ENCODE results near the gene CX3CR1. TPM values are rescaled to one million over a fixed set of nuclear protein-coding genes. Genes with fewer than 3 reads are reported as not detected.

The CX3CR1 gene
- total RNA-seq, 2 experiments from 2014 or later, result 0.34 to 0.88 TPM

DNA sequence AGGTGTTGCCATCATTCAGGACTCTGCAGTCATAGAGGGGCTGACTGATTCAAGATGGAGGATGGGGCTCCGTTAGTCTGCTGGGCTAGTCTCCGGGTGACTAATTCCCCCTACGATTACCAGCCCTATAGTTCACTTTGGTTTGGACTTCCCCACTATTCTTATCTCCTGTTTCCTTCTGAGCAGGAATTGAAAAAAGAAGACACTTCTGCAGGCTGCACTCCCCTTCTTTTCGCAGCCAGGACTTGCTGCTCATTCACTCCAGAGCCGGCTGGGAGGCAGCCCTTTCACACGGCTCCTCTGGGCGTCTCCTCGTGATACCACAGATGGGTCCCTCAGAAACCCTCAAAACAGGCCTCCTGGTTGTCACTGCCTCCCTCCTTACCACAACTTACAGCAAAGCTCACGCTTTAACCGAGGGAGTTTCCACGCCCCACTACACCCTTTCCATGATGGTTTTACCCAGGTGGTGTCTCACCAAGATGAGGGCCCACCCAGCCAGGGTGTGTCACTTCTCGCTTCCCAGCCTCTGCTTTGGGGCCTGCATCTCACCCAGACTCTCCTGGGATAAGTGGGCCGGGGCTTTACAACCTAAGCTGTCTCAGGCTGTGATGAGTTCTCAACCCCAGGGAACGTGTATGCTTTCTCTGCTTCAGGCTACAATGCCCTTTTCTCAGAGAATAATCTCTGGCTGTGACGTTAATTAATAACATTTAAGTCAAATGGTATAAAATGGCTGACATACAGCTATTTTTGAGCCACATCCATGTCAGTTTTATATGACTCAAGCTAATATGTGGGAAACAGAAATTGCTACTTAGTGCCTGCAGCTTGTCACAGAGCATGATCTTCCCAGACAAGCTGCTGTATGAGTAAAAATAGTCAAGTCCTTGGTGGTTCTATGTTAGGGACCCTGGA lies 11.9 kb downstream of the CX3CR1 start:
- peaks cover 2% of the 10 kb centered on the region for H3K27me3 Mint-ChIP-seq
- peak; percentile 93 for DNase-seq
- intact Hi-C loops (cut with micrococcal nuclease), result no loop called here
- H3K27ac Mint-ChIP-seq, result peak overlapping the region; percentile 96
- H3K4me1 Mint-ChIP-seq (ENCODE audit: low read depth), result peaks cover 52% of the 10 kb centered on the region
- ATAC-seq, result peak; percentile 88
- CTCF ChIA-PET, result interaction anchor here (0.7 to 15.4 kb wide), 6 partner anchors 8 to 141 kb away, joined by 3 to 275 read pairs (median 3); no protein-coding TSS in a partner anchor
- peak overlapping the region; percentile 51 for H3K4me3 Mint-ChIP-seq
- no peaks in the 10 kb centered on the region for H3K9me3 Mint-ChIP-seq
- TF ChIP-seq, protein P1, sequence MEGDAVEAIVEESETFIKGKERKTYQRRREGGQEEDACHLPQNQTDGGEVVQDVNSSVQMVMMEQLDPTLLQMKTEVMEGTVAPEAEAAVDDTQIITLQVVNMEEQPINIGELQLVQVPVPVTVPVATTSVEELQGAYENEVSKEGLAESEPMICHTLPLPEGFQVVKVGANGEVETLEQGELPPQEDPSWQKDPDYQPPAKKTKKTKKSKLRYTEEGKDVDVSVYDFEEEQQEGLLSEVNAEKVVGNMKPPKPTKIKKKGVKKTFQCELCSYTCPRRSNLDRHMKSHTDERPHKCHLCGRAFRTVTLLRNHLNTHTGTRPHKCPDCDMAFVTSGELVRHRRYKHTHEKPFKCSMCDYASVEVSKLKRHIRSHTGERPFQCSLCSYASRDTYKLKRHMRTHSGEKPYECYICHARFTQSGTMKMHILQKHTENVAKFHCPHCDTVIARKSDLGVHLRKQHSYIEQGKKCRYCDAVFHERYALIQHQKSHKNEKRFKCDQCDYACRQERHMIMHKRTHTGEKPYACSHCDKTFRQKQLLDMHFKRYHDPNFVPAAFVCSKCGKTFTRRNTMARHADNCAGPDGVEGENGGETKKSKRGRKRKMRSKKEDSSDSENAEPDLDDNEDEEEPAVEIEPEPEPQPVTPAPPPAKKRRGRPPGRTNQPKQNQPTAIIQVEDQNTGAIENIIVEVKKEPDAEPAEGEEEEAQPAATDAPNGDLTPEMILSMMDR (IDR thresholded peaks at IDR 0.05), result no peak
- peaks cover 2% of the 10 kb centered on the region for H3K36me3 Mint-ChIP-seq (ENCODE audit: low read depth)
- POLR2A ChIA-PET, result interaction anchor here (0.6 to 2.1 kb wide), 9 partner anchors 10 to 130 kb away, joined by 3 to 5 read pairs (median 3); no protein-coding TSS in a partner anchor

DNA sequence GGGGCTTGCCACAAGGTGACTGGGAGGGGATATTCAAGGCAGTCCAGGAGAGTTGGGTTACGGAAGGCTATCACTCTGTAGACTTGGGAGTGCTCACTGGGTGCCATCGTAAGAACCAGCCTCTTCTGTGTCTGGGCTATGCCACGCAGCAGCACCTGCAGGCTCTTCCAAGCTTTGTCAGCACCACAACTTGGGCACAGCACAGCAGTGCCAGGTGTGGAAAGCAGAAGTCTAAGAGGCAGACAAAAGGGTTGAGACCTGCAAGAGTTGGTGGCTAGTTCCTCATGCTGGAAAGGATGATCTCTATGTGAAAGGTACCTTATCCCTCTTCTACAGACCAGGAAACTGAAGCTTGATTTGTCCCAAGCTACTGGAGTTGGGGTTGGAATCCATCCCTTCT lies 15.8 kb downstream of the CX3CR1 start:
- ChIA-PET POLR2A (interaction anchor here (1.2 kb wide), 1 partner anchor 15 kb away, joined by 3 read pairs; no protein-coding TSS in a partner anchor), CTCF (interaction anchor here (1.7 to 4.3 kb wide), 4 partner anchors 9 to 28 kb away, joined by 5 to 21 read pairs (median 17); no protein-coding TSS in a partner anchor)
- ATAC-seq (no peak), DNase-seq (no peak)
- H3K36me3 Mint-ChIP-seq (ENCODE audit: low read depth), result peaks cover 2% of the 10 kb centered on the region
- H3K9me3 Mint-ChIP-seq, result no peaks in the 10 kb centered on the region
- TF ChIP-seq, protein P1 (IDR thresholded peaks at IDR 0.05), result no peak
- intact Hi-C loops (cut with micrococcal nuclease), result no loop called here
- peaks cover 74% of the 10 kb centered on the region for H3K4me1 Mint-ChIP-seq (ENCODE audit: low read depth)
- H3K27me3 Mint-ChIP-seq, result peaks cover 8% of the 10 kb centered on the region
- H3K27ac Mint-ChIP-seq, result no peak overlapping the region
- no peak overlapping the region for H3K4me3 Mint-ChIP-seq

DNA sequence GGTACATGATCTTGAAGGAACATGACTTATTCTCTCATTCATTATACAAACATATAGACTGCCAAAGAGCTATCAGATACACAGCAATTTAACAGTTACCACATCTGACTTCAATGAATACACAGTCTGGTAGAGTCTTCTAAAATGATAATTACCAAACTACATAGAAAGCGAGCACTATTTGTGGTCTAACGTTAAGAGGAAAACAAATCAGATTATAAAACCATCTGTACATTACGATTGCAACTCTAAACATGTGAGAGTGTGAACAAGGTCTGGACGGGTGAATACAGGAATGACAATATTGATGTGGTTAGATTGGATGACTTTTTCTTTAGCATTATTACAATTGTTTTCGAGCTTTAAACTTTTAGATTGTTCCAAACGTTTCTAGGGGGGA lies 16.3 kb downstream of the CX3CR1 start:
- no peak for ATAC-seq
- CTCF ChIA-PET, result interaction anchor here (1.5 to 4.3 kb wide), 5 partner anchors 9 to 73 kb away, joined by 5 to 21 read pairs (median 17); no protein-coding TSS in a partner anchor
- no peak overlapping the region for H3K27ac Mint-ChIP-seq
- H3K4me3 Mint-ChIP-seq, result no peak overlapping the region
- DNase-seq, result no peak
- POLR2A ChIA-PET, result interaction anchor here (1.2 kb wide), 1 partner anchor 15 kb away, joined by 3 read pairs; no protein-coding TSS in a partner anchor
- peaks cover 77% of the 10 kb centered on the region for H3K4me1 Mint-ChIP-seq (ENCODE audit: low read depth)
- peaks cover 10% of the 10 kb centered on the region for H3K27me3 Mint-ChIP-seq
- intact Hi-C loops (cut with micrococcal nuclease), result no loop called here
- H3K9me3 Mint-ChIP-seq, result no peaks in the 10 kb centered on the region
- TF ChIP-seq, protein P1 (IDR thresholded peaks at IDR 0.05), result no peak
- peaks cover 2% of the 10 kb centered on the region for H3K36me3 Mint-ChIP-seq (ENCODE audit: low read depth)

DNA sequence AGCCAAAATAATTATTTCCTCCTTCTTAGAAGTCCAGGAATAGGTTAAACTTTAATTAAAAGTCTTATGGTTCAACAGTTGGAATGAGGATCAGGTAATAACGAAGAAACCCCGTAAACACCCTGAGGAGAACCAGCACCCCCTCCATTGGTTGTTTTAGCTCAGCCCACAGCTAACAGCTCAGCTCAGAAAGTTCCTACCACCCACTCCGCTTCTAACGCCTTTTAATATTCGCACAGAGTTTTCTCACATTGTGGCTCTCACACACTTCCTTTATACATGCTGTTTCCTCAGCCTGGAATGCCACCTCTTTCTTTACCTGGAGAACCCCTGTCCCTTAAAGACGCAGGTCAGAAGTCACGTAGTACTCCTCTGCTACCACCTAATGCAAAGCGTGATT lies 17.0 kb downstream of the CX3CR1 start:
- ChIA-PET CTCF (interaction anchor here (0.9 to 4.3 kb wide), 10 partner anchors 8 to 74 kb away, joined by 3 to 21 read pairs (median 6); partner anchors contain the start of gene XIRP1), POLR2A (interaction anchor here (0.9 kb wide), 1 partner anchor 11 kb away, joined by 3 read pairs; no protein-coding TSS in a partner anchor)
- intact Hi-C loops (cut with micrococcal nuclease), result no loop called here
- H3K36me3 Mint-ChIP-seq (ENCODE audit: low read depth), result peaks cover 2% of the 10 kb centered on the region
- DNase-seq, result no peak
- H3K4me1 Mint-ChIP-seq (ENCODE audit: low read depth), result peaks cover 74% of the 10 kb centered on the region
- ATAC-seq, result no peak
- H3K9me3 Mint-ChIP-seq, result no peaks in the 10 kb centered on the region
- TF ChIP-seq, protein P1 (IDR thresholded peaks at IDR 0.05), result no peak
- H3K4me3 Mint-ChIP-seq, result no peak overlapping the region
- peak overlapping the region; percentile 4 for H3K27ac Mint-ChIP-seq
- H3K27me3 Mint-ChIP-seq, result peaks cover 10% of the 10 kb centered on the region

All from activated CD8-positive, alpha-beta T cell treated with anti-CD3 and anti-CD28 coated beads for 36 hours (primary cell).